Ishikawa (cell line): ENCODE measurements around the gene PTBP3.

Experiments used
- CEBPB ChIP-seq: IDR thresholded peaks from 2 replicates; pipeline ENCODE4 v1.6.1; 2012
- CREB1 ChIP-seq: IDR thresholded peaks from 2 replicates; pipeline ENCODE4 v1.6.1; 2012; ENCODE audit warnings: low read depth
- EGR1 ChIP-seq: IDR thresholded peaks from 2 replicates; pipeline ENCODE4 v1.6.1; 2012
- EP300 ChIP-seq: IDR thresholded peaks from 2 replicates; pipeline ENCODE4 v1.6.1; 2012; ENCODE audit warnings: borderline replicate concordance
- FOXM1 ChIP-seq: IDR thresholded peaks from 2 replicates; pipeline ENCODE4 v1.6.1; 2012; ENCODE audit warnings: low read depth, borderline replicate concordance
- NFIC ChIP-seq: IDR thresholded peaks from 2 replicates; pipeline ENCODE4 v1.6.1; 2012
- RAD21 ChIP-seq: IDR thresholded peaks from 2 replicates; pipeline ENCODE4 v1.6.1; 2012; ENCODE audit warnings: low read depth
- REST ChIP-seq: IDR thresholded peaks from 2 replicates; pipeline ENCODE4 v1.6.1; 2012; ENCODE audit warnings: low read depth, mild to moderate bottlenecking
- TAF1 ChIP-seq: IDR thresholded peaks from 2 replicates; pipeline ENCODE4 v1.6.1; 2012; ENCODE audit warnings: low read depth, mild to moderate bottlenecking
- TCF12 ChIP-seq: IDR thresholded peaks from 2 replicates; pipeline ENCODE4 v1.6.1; 2012; ENCODE audit warnings: low read depth
- TEAD4 ChIP-seq: IDR thresholded peaks from 2 replicates; pipeline ENCODE4 v1.6.1; 2012
- YY1 ChIP-seq: IDR thresholded peaks from 2 replicates; pipeline ENCODE4 v1.6.1; 2012; ENCODE audit warnings: low read depth
- ZBTB7A ChIP-seq: IDR thresholded peaks from 2 replicates; pipeline ENCODE4 v1.6.1; 2012; ENCODE audit warnings: low read depth
- TF ChIP-seq, protein P1 (sequence below): IDR thresholded peaks from 2 replicates; pipeline ENCODE4 v1.6.1; 2012
- TF ChIP-seq, protein P2 (sequence below): IDR thresholded peaks from 2 replicates; pipeline ENCODE4 v1.6.1; 2012

Gene PTBP3

DNA sequence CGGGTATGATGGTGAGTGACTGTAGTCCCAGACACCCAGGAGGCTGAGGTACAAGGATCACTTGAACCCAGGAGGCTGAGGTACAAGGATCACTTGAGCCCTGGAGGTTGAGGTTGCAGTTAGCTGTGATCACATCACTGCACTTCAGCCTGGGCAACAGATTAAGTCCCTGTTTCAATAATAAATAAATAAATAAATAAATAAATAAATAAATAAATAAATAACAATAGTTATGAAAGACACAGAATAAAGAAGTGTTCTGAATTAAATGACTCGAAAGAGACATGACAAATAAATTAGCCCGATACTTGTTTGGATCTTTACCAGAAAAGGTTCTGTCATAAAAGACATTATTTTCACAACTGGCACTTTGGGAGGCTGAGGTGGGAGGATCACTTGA is 86.3 kb downstream of the PTBP3 start:
- TF ChIP-seq NFIC, result no peak

DNA sequence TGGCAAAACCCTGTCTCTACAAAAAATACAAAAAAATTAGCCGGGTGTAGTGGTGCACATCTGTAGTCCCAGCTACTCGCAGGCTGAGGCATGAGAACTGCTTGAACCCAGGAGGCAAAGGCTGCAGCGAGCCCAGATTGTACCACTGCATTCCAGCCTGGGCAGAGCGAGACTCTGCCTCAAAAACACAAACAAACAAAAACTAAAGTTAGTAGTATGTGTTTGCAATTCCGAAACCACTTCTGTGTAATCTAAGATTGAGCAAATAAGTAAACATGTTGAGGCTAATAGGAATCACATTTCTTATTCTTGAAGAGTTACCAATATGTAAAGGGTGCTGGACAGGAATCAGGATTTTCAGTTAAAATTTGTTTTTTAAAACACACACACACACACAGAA is 88.3 kb downstream of the PTBP3 start:
- TF ChIP-seq, protein P1, sequence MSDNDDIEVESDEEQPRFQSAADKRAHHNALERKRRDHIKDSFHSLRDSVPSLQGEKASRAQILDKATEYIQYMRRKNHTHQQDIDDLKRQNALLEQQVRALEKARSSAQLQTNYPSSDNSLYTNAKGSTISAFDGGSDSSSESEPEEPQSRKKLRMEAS, result no peak
- TF ChIP-seq TCF12 (no peak), CREB1 (no peak), RAD21 (no peak), TAF1 (no peak), TEAD4 (no peak), EGR1 (no peak)

- no peak for TF ChIP-seq FOXM1
- no peak for TF ChIP-seq TCF12
- TF ChIP-seq NFIC, result no peak
- TF ChIP-seq YY1, result no peak
- TF ChIP-seq EP300, result no peak
- no peak for TF ChIP-seq CEBPB
- no peak for TF ChIP-seq CREB1
- TF ChIP-seq, protein P2, sequence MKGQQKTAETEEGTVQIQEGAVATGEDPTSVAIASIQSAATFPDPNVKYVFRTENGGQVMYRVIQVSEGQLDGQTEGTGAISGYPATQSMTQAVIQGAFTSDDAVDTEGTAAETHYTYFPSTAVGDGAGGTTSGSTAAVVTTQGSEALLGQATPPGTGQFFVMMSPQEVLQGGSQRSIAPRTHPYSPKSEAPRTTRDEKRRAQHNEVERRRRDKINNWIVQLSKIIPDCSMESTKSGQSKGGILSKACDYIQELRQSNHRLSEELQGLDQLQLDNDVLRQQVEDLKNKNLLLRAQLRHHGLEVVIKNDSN, result no peak
- TF ChIP-seq ZBTB7A, result no peak
- TF ChIP-seq RAD21, result no peak
- TF ChIP-seq TEAD4, result no peak
- no peak for TF ChIP-seq EGR1
- TF ChIP-seq REST, result no peak
- no peak for TF ChIP-seq TAF1
- TF ChIP-seq, protein P1, result no peak
Measured at GRCh38 chr9:112242147-112242804, 91.1 kb downstream of the PTBP3 start.

- TF ChIP-seq RAD21 (no peak), CREB1 (no peak), TAF1 (no peak), NFIC (no peak), REST (no peak), YY1 (no peak), CEBPB (no peak), TEAD4 (no peak), EP300 (no peak), FOXM1 (no peak), ZBTB7A (no peak), TCF12 (no peak), EGR1 (no peak)
- TF ChIP-seq, protein P2, result no peak
- TF ChIP-seq, protein P1, result no peak
Measured at GRCh38 chr9:112241491-112241890, 91.9 kb downstream of the PTBP3 start.

DNA sequence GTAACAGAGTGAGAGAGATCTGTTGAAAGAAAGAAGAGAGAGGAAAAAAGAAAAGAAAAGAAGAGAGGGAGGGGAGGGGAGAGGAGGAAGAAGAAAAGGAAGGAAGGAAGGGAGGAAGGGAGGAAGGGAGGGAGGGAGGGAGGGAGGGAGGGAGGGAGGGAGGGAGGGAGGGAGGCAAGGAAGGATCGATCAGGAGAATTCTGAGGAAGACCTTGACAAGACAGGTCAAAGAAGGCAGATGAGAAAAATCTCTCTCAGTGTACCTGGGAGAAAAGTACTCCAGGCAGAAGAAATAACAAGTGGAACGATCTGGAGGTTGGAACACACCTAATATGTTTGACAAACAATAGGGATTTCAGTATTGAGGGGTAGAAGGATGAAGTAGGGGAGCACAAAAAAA is 93.7 kb downstream of the PTBP3 start:
- TF ChIP-seq, protein P1, result no peak
- TF ChIP-seq RAD21 (no peak), EGR1 (no peak), TAF1 (no peak), NFIC (no peak), REST (no peak), FOXM1 (no peak)
